ENCODE results near the gene H2AZ1.

The H2AZ1 gene

DNA sequence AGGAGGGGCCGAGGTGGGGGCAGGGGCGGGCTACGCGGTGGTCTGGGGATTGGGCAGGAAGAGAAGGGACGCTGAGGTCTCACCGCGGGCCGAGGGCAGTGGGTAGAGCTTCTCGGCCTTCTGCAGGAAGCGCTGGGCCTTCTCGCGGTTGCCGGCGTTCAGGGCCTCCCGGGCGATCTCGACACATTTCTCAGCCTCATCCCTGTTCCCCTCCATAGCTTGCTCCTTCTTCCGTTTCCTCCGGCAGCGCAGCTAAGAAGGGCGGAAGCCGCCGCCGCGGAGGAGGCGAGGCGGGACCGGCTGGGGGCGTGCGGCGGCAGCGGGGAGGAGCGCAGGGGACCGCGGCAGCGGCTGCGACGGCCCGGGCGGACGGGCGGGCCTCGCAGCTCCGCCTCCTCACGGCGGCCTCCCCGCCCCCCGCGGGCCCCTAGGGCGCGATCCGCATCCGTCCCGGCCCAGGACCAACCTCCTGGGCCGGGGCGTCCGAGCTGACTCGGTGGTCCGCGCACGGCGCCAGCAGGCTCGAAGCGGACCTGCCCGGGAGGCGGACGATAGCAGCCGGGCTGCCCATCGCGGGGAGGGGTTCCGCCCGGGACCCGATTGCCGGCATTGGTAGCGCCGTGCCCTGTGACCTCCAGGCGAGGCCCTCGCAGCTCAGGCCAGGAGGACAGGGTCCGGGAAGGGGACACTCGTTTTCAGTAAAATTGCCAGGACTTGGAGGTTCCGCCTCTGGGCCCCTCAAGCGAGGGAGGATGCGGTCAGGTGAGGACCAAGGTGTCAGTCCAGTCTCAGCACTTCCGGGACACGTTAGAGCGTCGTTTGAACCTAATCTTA lies 3.5 kb downstream of the H2AZ1 start, which contains the start of gene DNAJB14:
DNAJB14 (minus strand) TSS at position 263 of the 834 bp plus-strand sequence; CDS start at position 216, 47 bp downstream.
- peak; percentile 85 for DNase-seq (ENCODE audit: low read depth)

DNA sequence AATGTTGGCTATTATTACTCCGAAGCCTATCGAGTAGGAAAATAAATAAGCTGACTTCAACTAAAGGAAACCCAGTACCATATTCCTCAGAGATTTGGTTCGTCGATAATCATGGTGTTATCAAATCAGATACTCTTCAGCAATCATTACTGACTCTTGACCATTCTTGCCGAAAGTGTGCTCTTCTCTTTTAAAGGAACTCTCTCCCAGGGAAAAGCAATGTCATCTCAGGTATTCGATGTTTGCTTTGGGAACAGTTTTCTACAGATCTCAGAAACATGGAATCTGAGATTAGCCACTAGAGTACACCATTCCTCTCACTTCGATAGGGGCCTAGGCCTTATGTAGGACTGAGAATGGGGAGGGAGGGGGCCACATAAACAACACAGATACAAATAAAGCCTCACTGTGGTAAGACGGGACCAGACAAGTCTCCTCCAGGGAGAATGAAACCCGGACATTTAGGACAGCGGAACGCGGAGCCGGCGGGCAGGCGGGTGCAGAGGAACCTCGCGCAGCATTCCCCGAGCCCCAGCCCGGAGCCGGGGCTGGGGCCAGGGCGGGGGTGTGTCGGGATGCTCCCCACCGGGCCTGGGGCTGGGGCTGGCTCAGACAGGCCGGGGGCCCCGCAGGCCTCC lies 4.2 kb downstream of the H2AZ1 start:
- DNase-seq (ENCODE audit: low read depth) = no peak

GRCh38 chr4:99943904-99944437 lies 6.1 kb downstream of the H2AZ1 start:
- DNase-seq (ENCODE audit: low read depth) = no peak

DNA sequence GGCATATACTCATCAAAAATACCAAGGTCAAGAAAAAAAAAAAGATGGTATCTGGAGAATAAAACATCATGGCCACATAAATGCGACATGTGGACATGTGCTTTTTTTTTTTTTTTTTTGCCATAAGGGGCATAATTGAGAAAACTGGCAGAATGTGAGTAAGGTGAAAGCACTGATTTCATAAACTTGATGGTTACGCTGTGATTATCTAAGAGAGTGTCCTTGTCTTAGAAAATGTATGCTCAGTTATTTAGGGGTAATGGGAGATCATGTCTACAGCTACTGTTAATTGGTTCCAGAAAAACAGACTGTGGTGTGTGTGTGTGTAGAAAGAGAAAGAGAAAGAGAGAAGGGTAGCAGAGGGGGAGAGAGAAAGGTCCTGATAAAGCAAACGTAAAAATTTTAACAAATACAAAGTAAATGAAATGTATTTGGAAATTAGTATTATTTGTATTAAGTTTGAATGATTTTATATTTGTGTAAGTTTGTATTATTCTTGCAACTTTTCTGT lies 11.8 kb downstream of the H2AZ1 start:
- no peak for DNase-seq (ENCODE audit: low read depth)

GRCh38 chr4:99934891-99935290 lies 15.2 kb downstream of the H2AZ1 start:
- DNase-seq (ENCODE audit: low read depth) = no peak

DNA sequence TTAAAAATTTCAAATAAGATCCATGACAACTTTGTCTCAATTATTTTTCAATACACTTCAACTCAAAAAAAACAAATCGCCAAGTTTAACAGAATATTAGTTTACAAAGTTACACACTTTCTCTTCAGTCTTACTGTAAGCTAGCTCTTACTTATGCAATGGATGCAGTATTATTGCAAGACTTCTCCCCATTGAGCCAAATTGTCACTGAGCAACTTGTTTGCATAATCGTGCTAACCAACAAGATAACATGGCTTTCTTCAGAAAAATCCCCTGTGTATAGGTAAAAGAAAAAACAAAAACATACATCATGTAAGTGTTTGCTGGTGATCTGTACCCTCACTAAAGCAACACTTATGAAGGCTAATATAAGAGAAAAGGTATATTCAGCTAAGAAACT lies 22.5 kb downstream of the H2AZ1 start:
- no peak for DNase-seq (ENCODE audit: low read depth)

GRCh38 chr4:99921174-99921573 lies 28.9 kb downstream of the H2AZ1 start:
- DNase-seq (ENCODE audit: low read depth) = no peak

DNA sequence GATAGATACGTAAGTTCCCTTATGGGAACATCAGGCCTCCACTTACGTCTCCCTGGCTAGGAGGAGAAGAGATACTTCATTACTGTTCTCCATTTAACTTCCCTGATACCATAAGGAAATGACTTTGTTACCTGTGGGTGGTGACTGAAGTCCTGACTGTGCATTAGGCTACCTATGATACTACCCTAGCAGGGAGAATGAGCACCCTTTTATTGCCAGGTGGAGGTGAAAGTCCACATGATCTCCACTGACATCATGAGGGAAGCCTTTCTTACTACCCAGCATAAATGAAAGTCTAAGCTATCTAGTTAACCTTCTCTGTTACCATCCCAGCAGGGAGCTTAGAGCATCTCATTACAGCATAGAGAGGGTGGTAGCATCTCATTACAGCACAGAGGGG lies 31.4 kb downstream of the H2AZ1 start:
- no peak for DNase-seq (ENCODE audit: low read depth)

GRCh38 chr4:99917575-99917974 lies 32.5 kb downstream of the H2AZ1 start:
- DNase-seq (ENCODE audit: low read depth) = no peak

- DNase-seq (ENCODE audit: low read depth) = no peak
These were observed 34.6 kb downstream of the H2AZ1 start for GRCh38 chr4:99915449-99915848.

Data from activated T-cell treated with anti-CD3 and anti-CD28 coated beads for 48 hours (primary cell).